Umbilical cord (tissue), 2 donors: Measurements from ENCODE around the gene TBL1X. TPM values are rescaled to one million over a fixed set of nuclear protein-coding genes. Genes with fewer than 3 reads are reported as not detected.
"Not testable (repeated sequence)": the region's sequence is repeated elsewhere in the genome, so short reads cannot be mapped to it uniquely, and the experiment has no call there.

Experiments
- DNase-seq: peaks from one replicate; pipeline ENCODE4 v3.0.0-alpha.2; 2015; ENCODE audit warnings: low spot score
- total RNA-seq: library from RNA; depleted of rRNA; stranded (reverse); fragments of >200 nt; gene quantifications from one replicate; pipeline ENCODE4 v1.2.3, GENCODE V29; 2014; ENCODE audit warnings: low replicate concordance; ENCODE audit not compliant: insufficient read depth

The TBL1X gene
- total RNA-seq, 1 donor from 2014 or later = 15.4 TPM

- no peak for DNase-seq
These were observed 293.3 kb downstream of the TBL1X start for GRCh38 chrX:9758021-9758638.

- DNase-seq = no peak
These were observed 294.5 kb downstream of the TBL1X start for GRCh38 chrX:9759337-9759736.

- DNase-seq = no peak
These were observed 300.3 kb downstream of the TBL1X start for GRCh38 chrX:9765072-9765736.

- no peak for DNase-seq
These were observed 300.9 kb downstream of the TBL1X start, which contains the start of gene GPR143 for GRCh38 chrX:9765737-9766097. Gene GPR143 (minus strand): TSS chrX:9765847. CDS start chrX:9765817, 30 bp downstream.

GRCh38 chrX:9767375-9767774, 302.5 kb downstream of the TBL1X start:
- DNase-seq = no peak

GRCh38 chrX:9768321-9768839, 303.5 kb downstream of the TBL1X start:
- not testable (repeated sequence) for DNase-seq

GRCh38 chrX:9770319-9770718, 305.5 kb downstream of the TBL1X start:
- no peak for DNase-seq

- no peak for DNase-seq
These were observed 308.1 kb downstream of the TBL1X start for GRCh38 chrX:9772943-9773342.

- DNase-seq = no peak
These were observed 311.1 kb downstream of the TBL1X start for GRCh38 chrX:9775930-9776329.

- DNase-seq = no peak
These were observed 317.1 kb downstream of the TBL1X start for GRCh38 chrX:9781941-9782340.

- DNase-seq = no peak
These were observed 319.5 kb downstream of the TBL1X start for GRCh38 chrX:9784332-9784731.

- DNase-seq = no peak
These were observed 320.5 kb downstream of the TBL1X start for GRCh38 chrX:9785254-9785943.

- no peak for DNase-seq
These were observed 321.3 kb downstream of the TBL1X start, which contains the start of gene SHROOM2 for GRCh38 chrX:9785944-9786797. Gene SHROOM2 (plus strand): TSS chrX:9786429. CDS start chrX:9786546, 117 bp downstream.

- no peak for DNase-seq
These were observed 322.2 kb downstream of the TBL1X start for GRCh38 chrX:9786798-9787635.

- DNase-seq = no peak
These were observed 324.1 kb downstream of the TBL1X start for GRCh38 chrX:9788911-9789310.

GRCh38 chrX:9789555-9789954, 324.7 kb downstream of the TBL1X start:
- no peak for DNase-seq
